Measurements from ENCODE around the gene HIPK4.

DNA sequence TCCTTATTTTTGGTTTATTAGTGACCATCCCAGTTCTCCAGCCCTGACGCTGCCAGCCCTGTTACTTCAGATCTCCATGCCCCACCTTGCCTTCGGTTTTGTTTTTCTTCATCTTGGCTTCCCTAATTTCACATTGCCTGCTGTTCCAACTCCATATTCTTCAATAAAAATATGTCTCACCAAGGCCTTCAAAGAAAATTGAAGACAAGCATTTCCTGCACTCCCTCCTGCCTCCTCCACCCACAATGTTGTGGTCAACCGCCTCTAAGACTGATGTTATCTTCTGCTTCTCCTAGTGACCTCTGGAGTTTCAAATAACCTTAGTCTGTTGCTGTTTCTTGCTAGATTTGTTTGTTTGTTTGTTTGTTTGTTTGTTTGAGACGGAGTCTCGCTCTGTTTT, 26.9 kb downstream of the HIPK4 start:
- TF ChIP-seq CTCF (IDR thresholded peaks at IDR 0.05) = no peak
- no peak for TF ChIP-seq POLR2A (IDR thresholded peaks at IDR 0.05)
